K562 (cell line): ENCODE measurements around the gene UGT1A5. TPM values are rescaled to one million over a fixed set of nuclear protein-coding genes. Genes with fewer than 3 reads are reported as not detected.

ENCODE experiments used
- ATAC-seq: fragments of 200-7000 bp; cut with Tn5 transposase; 3 replicates; pipeline ENCODE4 v1.9.1; 2020; ENCODE audit warnings: moderate library complexity
- BruUV-seq: library from RNA; stranded (reverse); fragments of 400-500 nt; replicated peaks from 2 replicates; lab custom pipeline; 2021; lab: Mats Ljungman, UMichigan
- CTCF ChIA-PET: fragments of 300-600 bp; formaldehyde crosslinking; extraction: SDS; loops from one replicate; lab custom pipeline; 2021; ENCODE audit warnings: low intra/inter-chr PET ratio; lab: Yijun Ruan, JAX
- POLR2A ChIA-PET: fragments of 300-600, 350-650 bp; sonication (Branson Sonifier 250); formaldehyde crosslinking; extraction: SDS; loops from one replicate; lab custom pipeline; 2021; ENCODE audit warnings: antibody characterized with exemption, inconsistent platforms; lab: Yijun Ruan, JAX
- DNase-seq, 4 experiments: peaks; one replicate each; pipeline versions ENCODE4 v3.0.0 to v3.0.0-alpha.2; 2011 to 2018; ENCODE audit warnings: low spot score in 3 of 4, mixed read lengths in 3 of 4; ENCODE audit errors: extremely low read depth in 1 of 4
- FAIRE-seq: peaks from 2 replicates; lab custom pipeline; 2011; peaks lifted over from hg19 to GRCh38; lab: Jason Lieb, UNC
- H2AFZ ChIP-seq: 2 replicates; pipeline ENCODE4 v1.6.0; 2011; ENCODE audit warnings: low read depth, low read length, control low read depth, inconsistent platforms
- H3K27ac ChIP-seq: fragments of 200-600 bp; 3 replicates; pipeline ENCODE4 v1.8.0; 2011; ENCODE audit warnings: low read depth, mild to moderate bottlenecking, control low read depth, inconsistent platforms, low read length, moderate library complexity, mixed read lengths; ENCODE audit errors: extremely low read depth
- H3K27me3 ChIP-seq, 2 experiments: fragments of 300-600 bp in 1 of 2; 2 replicates in 1 of 2; 3 replicates in 1 of 2; pipeline versions ENCODE4 v1.6.0 to v1.8.0; 2011; ENCODE audit warnings: inconsistent platforms in 2 of 2, low read length in 2 of 2, mild to moderate bottlenecking in 1 of 2, mixed read lengths in 1 of 2, moderate library complexity in 1 of 2; ENCODE audit not compliant: control insufficient read depth in 2 of 2, insufficient read depth in 2 of 2
- H3K36me3 ChIP-seq: fragments of 300-600 bp; 3 replicates; pipeline ENCODE4 v1.8.0; 2011; ENCODE audit warnings: mild to moderate bottlenecking, low read length, inconsistent platforms; ENCODE audit not compliant: control insufficient read depth, insufficient read depth
- H3K4me1 ChIP-seq, 2 experiments: fragments of 200-600 bp in 1 of 2; replicated peaks in 1 of 2; 2 replicates in 1 of 2; 3 replicates in 1 of 2; pipeline versions ENCODE4 v1.5.1 to v1.8.0; 2011; ENCODE audit warnings: inconsistent platforms in 2 of 2, low read length in 2 of 2, mild to moderate bottlenecking in 1 of 2, mixed read lengths in 1 of 2, moderate library complexity in 1 of 2; ENCODE audit not compliant: control insufficient read depth in 2 of 2, insufficient read depth in 2 of 2
- H3K4me2 ChIP-seq: 2 replicates; pipeline ENCODE4 v1.6.1; 2011; ENCODE audit warnings: low read length, control low read depth, inconsistent platforms, mixed read lengths; ENCODE audit not compliant: insufficient read depth
- H3K4me3 ChIP-seq: fragments of 200-600 bp; sonication (generic), shearing (Covaris generic); 2 replicates; pipeline ENCODE4 v1.5.1; 2016; ENCODE audit warnings: control low read depth, inconsistent platforms
- H3K79me2 ChIP-seq: fragments of 200-600 bp; 3 replicates; pipeline ENCODE4 v1.8.0; 2011; ENCODE audit warnings: low read length, inconsistent platforms; ENCODE audit not compliant: control insufficient read depth, insufficient read depth
- H3K9ac ChIP-seq, 2 experiments: 2 replicates each; pipeline versions ENCODE4 v1.6.0 to v1.6.1; 2011; ENCODE audit warnings: low read depth in 2 of 2, low read length in 2 of 2, control low read depth in 1 of 2, inconsistent platforms in 1 of 2, mild to moderate bottlenecking in 1 of 2, mixed read lengths in 1 of 2; ENCODE audit not compliant: insufficient read depth in 1 of 2
- H3K9me1 ChIP-seq: one replicate; pipeline ENCODE4 v1.6.0; 2011; ENCODE audit warnings: inconsistent platforms, mild to moderate bottlenecking, low read length, moderate library complexity; ENCODE audit not compliant: control insufficient read depth, insufficient read depth
- H3K9me3 ChIP-seq: replicated peaks from 2 replicates; pipeline ENCODE4 v1.5.1; 2011; ENCODE audit warnings: low read depth, low read length, inconsistent platforms; ENCODE audit not compliant: control insufficient read depth, insufficient read depth
- H4K20me1 ChIP-seq: replicated peaks from 2 replicates; pipeline ENCODE4 v1.6.1; 2011; ENCODE audit warnings: low read length, inconsistent platforms, mixed read lengths; ENCODE audit not compliant: control insufficient read depth, insufficient read depth
- PTTG1 ChIP-seq: fragments of 450-650 bp; IDR thresholded peaks from 2 replicates; pipeline ENCODE4 v1.6.1; 2016; ENCODE audit warnings: low read depth, mild to moderate bottlenecking, missing genetic modification characterization, missing compliant biosample characterization
- ZNF12 ChIP-seq: sonication (generic); formaldehyde crosslinking; IDR thresholded peaks from 2 replicates; pipeline ENCODE4 v1.4.0; 2020; ENCODE audit warnings: mild to moderate bottlenecking, missing genetic modification reagents
- ZNF311 ChIP-seq: fragments of 250-450 bp; sonication (Bioruptor Pico); IDR thresholded peaks from 2 replicates; pipeline ENCODE4 v1.4.0; 2020; ENCODE audit warnings: mild to moderate bottlenecking, moderate library complexity
- WGBS: fragments of 100-300 bp; shearing (Covaris generic); methylation state at CpG from one replicate; pipeline ENCODE4 v1.1.6; 2016; ENCODE audit warnings: low coverage, mixed read lengths; ENCODE audit not compliant: insufficient coverage; ENCODE audit errors: missing lambda C conversion rate; 5-methylcytosine and 5-hydroxymethylcytosine counted together
- in situ Hi-C: fragments of 300-500 bp; cut with MboI; formaldehyde crosslinking; loops from 4 replicates; pipeline ENCODE4 v1.15.0; 2018; ENCODE audit warnings: inconsistent platforms, mixed read lengths
- intact Hi-C: fragments of 100-400 bp; cut with micrococcal nuclease; formaldehyde crosslinking; loops from 2 replicates; pipeline ENCODE4 v1.14.2; 2022
- polyA plus RNA-seq, 8 experiments: library from polyadenylated mRNA; depleted of rRNA in 4 of 8; stranded (reverse) in 5 of 8; unstranded in 3 of 8; fragments of >200 nt; fragmentation: Nextera tagmentation in 2 of 8; fragmentation: Illumina TruSeq in 1 of 8; extraction: Ambion mirVana in 2 of 8; extraction: Trizol in 1 of 8; gene quantifications; 2 replicates each; pipeline versions ENCODE4 v1.2.1 to v1.2.3, GENCODE V29; 2011 to 2014; ENCODE audit warnings: inconsistent platforms in 1 of 8, missing spikeins in 1 of 8
- total RNA-seq, 7 experiments: library from RNA; depleted of rRNA in 6 of 7; stranded (reverse); fragments of >200 nt in 6 of 7; fragmentation: Illumina TruSeq in 2 of 7; extraction: Trizol in 2 of 7; gene quantifications; 2 replicates each; pipeline versions ENCODE4 v1.2.1 to v1.2.3, GENCODE V29; 2011 to 2021; ENCODE audit warnings: low replicate concordance in 1 of 7

The UGT1A5 gene
- total and polyA plus RNA-seq, 9 of the 15 experiments (the other 6 are each of a cell fraction or from before 2014, with no cell fraction given): not detected

DNA sequence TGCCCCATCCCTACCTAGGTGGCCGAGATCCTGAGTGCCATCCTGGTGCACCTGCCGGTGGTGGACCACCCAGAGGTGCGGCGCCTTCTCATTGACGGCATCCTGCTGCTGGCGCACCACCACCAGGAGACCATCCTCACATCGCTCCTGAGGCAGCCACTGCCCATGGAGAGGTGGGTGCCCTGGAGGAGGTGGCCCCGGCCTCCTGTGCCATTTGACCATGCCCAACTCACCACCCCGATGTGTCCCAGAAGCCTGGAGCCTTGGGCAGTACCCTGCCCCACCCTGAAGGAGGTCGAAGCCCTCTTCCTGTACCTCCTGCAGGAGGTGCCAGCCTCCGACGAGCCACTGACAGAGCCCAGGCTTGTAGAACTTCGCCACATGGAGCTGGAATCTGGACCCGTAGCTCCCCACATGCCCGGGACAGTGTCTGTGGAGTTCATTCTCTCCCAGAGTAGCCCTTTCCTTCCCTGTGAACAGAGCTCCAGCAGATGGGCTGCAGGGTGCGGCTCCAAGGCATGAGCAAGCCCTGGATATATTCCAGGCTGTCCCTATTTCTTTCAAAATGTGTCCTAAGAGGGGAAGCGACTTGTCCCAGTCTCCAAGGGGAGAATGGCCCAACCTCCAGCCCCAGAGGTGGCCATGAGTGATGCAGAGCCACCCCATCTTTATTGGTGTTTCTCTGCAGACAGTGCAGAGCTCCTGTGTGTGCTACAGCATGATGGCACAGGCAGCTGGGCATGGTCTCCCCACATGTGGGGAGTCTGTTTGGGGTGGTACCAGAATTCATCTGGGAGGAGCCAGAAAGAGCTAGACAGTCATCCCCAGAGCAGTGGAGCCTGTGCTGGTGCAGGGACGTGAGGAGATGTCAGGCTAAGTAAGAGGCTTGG, 107.4 kb downstream of the UGT1A5 start:
- H3K79me2 ChIP-seq: no peaks in the 10 kb centered on the region
- no peaks in the 10 kb centered on the region for H3K9me1 ChIP-seq
- peaks cover 2 to 62% of the 10 kb centered on the region in 2 experiments; a peak in 4 of 5 replicates for H3K27me3 ChIP-seq
- H3K4me1 ChIP-seq: no peaks in the 10 kb centered on the region; a peak in 1 of 5 replicates
- H3K4me3 ChIP-seq: no peak overlapping the region
- H3K9me3 ChIP-seq: no peaks in the 10 kb centered on the region
- H3K9ac ChIP-seq: no peak overlapping the region
- no peak for ATAC-seq
- H3K36me3 ChIP-seq: no peaks in the 10 kb centered on the region
- in situ Hi-C loops: no loop called here
- no peak for TF ChIP-seq ZNF12
- TF ChIP-seq, all 486 proteins: peak for 0
- ChIA-PET POLR2A (interaction anchor here (0.6 kb wide), 1 partner anchor 58 kb away, joined by 3 read pairs; no protein-coding TSS in a partner anchor), CTCF (no interaction called here)
- Histone ChIP-seq H2AFZ (no peak overlapping the region), H3K27ac (no peak overlapping the region), H4K20me1 (no peaks in the 10 kb centered on the region; the same call in 1 of the 2 replicates), H3K4me2 (no peak overlapping the region)
- FAIRE-seq (no peak), DNase-seq (no peak)
- BruUV-seq: no TSS peak
- 4% methylated on average over 12 of the region's 18 CpGs for WGBS
- intact Hi-C loops: no loop called here

DNA sequence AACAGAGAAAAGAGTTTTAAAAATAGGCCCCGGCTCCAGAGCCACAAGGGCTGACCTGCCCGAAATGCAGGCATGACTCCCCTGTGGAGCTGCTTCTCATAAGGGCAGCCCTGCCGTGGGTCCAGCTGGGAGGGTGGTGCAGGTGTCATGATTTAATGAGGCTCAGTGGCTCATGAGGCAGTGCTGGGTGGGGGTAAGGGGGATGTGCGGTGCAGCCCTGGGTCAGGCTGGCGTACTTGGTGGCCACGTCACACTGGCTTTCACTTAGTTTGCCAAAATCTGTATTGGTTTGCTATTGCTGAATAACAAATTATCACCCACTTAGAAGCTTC, 108.0 kb downstream of the UGT1A5 start:
- DNase-seq (no peak), ATAC-seq (no peak), FAIRE-seq (no peak)
- ChIA-PET POLR2A (interaction anchor here (0.6 kb wide), 2 partner anchors 30 to 58 kb away, joined by 3 to 4 read pairs; no protein-coding TSS in a partner anchor), CTCF (no interaction called here)
- Histone ChIP-seq H3K9ac (no peak overlapping the region), H3K27me3 (peaks cover 2 to 62% of the 10 kb centered on the region in 2 experiments; a peak in 3 of 5 replicates), H3K4me1 (no peaks in the 10 kb centered on the region; a peak in 1 of 5 replicates), H3K79me2 (no peaks in the 10 kb centered on the region), H3K4me3 (no peak overlapping the region), H4K20me1 (no peaks in the 10 kb centered on the region; the same call in 1 of the 2 replicates), H3K27ac (no peak overlapping the region), H3K9me1 (no peaks in the 10 kb centered on the region), H3K4me2 (no peak overlapping the region), H2AFZ (no peak overlapping the region), H3K9me3 (no peaks in the 10 kb centered on the region), H3K36me3 (no peaks in the 10 kb centered on the region)
- TF ChIP-seq ZNF311 (no peak), PTTG1 (tag) (no peak)
- BruUV-seq: no TSS peak
- intact Hi-C loops: no loop called here
- WGBS: 0% methylated on average over 6 of the region's 6 CpGs
- in situ Hi-C loops: no loop called here
